Measurements from ENCODE around the gene SHOX.
"Not testable (repeated sequence)": the region's sequence is repeated elsewhere in the genome, so short reads cannot be mapped to it uniquely, and the experiment has no call there.

SHOX gene

GRCh38 chrX:590693-591404, 39.7 kb upstream of the SHOX start:
- ChIA-PET CTCF (no interaction called here), POLR2A (ENCODE audit: low non-redundant PET) (no interaction called here)
- TF ChIP-seq CTCF (conservative IDR thresholded peaks at IDR 0.05; ENCODE audit: low read depth), result no peak
- DNase-seq (ENCODE audit: low spot score), result no peak
- no peak overlapping the region for H3K27ac ChIP-seq

GRCh38 chrX:599837-600715, 30.5 kb upstream of the SHOX start:
- no peak for TF ChIP-seq CTCF (conservative IDR thresholded peaks at IDR 0.05; ENCODE audit: low read depth)
- H3K27ac ChIP-seq, result no peak overlapping the region
- DNase-seq (ENCODE audit: low spot score), result no peak
- ChIA-PET POLR2A (ENCODE audit: low non-redundant PET) (no interaction called here), CTCF (no interaction called here)

DNA sequence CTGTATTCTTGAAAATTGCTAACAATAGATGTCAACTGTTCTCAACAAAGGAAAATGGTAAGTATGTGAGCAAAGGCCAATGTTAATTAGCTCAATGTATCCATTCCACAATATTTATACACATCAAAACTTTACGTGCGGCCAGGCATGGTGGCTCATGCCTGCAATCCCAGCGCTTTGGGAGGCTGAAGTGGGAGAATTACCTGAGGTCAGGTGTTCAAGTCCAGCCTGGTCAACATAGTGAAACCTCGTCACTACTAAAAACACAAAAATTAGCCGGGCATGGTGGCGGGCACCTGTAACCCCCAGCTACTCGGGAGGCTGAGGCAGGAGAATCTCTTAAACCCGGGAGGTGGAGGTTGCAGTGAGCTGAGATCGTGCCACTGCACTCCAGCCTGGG, 27.6 kb upstream of the SHOX start:
- POLR2A ChIA-PET (ENCODE audit: low non-redundant PET); H3K27ac ChIP-seq; CTCF ChIA-PET; DNase-seq (ENCODE audit: low spot score): not testable (repeated sequence)

DNA sequence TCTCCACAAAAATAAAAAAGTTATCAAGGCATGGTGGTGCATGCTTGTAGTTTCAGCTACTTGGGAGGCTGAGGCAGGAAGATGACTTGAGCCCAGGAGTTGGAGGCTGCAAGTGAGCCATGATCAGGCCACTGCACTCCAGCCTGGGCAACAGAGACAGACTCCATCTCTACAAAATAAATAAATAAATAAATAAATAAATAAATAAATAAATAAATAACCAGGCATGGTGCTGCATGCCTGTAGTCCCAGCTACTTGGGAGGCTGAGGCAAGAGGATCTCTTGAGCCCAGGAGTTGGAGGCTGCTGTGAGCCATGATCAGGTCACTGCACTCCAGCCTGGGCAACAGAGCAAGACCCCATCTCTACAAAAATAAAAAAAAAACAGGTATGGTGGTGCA, 26.0 kb upstream of the SHOX start:
- CTCF ChIA-PET; DNase-seq (ENCODE audit: low spot score); POLR2A ChIA-PET (ENCODE audit: low non-redundant PET): not testable (repeated sequence)

GRCh38 chrX:608088-608487, 22.5 kb upstream of the SHOX start:
- POLR2A ChIA-PET (ENCODE audit: low non-redundant PET); H3K27ac ChIP-seq; CTCF ChIA-PET; DNase-seq (ENCODE audit: low spot score): not testable (repeated sequence)

More for the DNA sequence above, 26.0 kb upstream of the SHOX start:
- not testable (repeated sequence) for H3K27ac ChIP-seq

DNA sequence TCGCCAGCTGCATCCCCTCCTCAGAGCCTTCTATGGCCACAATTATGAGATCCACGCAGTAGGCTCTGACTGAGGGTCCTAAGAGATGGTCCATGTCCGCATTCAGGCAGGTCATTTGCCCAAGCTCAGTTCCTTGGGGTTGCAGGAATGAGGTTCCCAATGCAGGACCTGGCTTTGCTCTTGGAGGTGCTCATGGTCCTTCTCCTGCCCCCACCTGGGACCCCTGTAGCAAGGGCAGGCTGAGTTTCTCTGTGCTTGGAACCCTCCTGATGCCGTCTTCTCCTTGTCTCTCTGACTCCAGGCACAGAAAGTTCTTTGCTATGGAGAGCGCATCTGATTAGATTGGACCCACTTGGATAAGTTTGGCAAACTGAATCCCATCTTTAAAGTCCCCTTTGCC, 16.5 kb upstream of the SHOX start:
- CTCF ChIA-PET, result no interaction called here
- H3K27ac ChIP-seq, result no peak overlapping the region
- no peak for TF ChIP-seq CTCF (conservative IDR thresholded peaks at IDR 0.05; ENCODE audit: low read depth)
- POLR2A ChIA-PET (ENCODE audit: low non-redundant PET), result no interaction called here
- no peak for DNase-seq (ENCODE audit: low spot score)

DNA sequence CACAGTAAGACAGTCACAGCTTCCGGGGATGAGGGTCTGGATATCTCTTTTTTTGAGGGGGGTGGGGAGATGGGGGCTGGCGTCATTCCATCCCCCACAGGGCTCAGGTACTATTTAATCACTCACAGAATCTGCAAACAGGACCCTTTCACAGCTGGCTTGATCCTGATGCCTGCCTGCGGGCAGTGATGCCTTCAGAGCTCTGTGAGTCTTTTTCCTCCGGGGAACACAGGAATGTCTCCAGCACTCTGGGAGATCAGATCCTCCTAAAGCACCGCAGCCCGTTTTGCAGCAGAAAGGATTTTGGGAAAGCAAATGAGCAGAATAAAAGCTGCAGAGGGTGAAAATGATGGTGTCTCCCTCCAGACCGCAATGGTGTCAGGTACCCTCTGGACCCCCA, 13.2 kb upstream of the SHOX start:
- no peak overlapping the region for H3K27ac ChIP-seq
- DNase-seq (ENCODE audit: low spot score), result no peak
- TF ChIP-seq CTCF (conservative IDR thresholded peaks at IDR 0.05; ENCODE audit: low read depth), result no peak
- ChIA-PET CTCF (no interaction called here), POLR2A (ENCODE audit: low non-redundant PET) (no interaction called here)

- CTCF ChIA-PET, result no interaction called here
- TF ChIP-seq CTCF (conservative IDR thresholded peaks at IDR 0.05; ENCODE audit: low read depth), result no peak
- POLR2A ChIA-PET (ENCODE audit: low non-redundant PET), result no interaction called here
- DNase-seq (ENCODE audit: low spot score), result no peak
- H3K27ac ChIP-seq, result no peak overlapping the region
These were observed 12.7 kb upstream of the SHOX start for GRCh38 chrX:617891-618290.

DNA sequence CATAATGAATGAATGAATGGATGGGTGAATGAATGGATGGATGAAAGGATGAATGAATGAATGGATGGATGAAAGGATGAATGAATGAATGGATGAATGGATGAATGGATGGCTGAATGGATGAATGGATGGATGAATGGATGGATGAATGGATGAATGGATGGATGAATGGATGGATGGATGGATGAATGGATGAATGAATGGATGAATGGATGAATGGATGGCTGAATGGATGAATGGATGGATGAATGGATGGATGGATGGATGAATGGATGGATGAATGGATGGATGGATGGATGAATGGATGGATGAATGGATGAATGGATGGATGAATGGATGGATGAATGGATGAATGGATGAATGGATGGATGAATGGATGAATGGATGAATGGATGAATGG, 12.3 kb upstream of the SHOX start:
- POLR2A ChIA-PET (ENCODE audit: low non-redundant PET); H3K27ac ChIP-seq; DNase-seq (ENCODE audit: low spot score); CTCF ChIA-PET: not testable (repeated sequence)

Data from RWPE1 (cell line).